Upper lobe of left lung (tissue), 6 donors: ENCODE results near the gene MRGPRF. TPM values are rescaled to one million over a fixed set of nuclear protein-coding genes. Genes with fewer than 3 reads are reported as not detected.
A peak's percentile ranks its signal among the peaks of the same experiment; 100 is the strongest.

Experiments
- ATAC-seq, 2 donors: fragments of 200-7000 bp; cut with Tn5 transposase; one replicate each; pipeline ENCODE4 v1.9.1; 2022; ENCODE audit warnings: mild to moderate bottlenecking in 2 of 2, moderate library complexity in 2 of 2; ENCODE audit not compliant: low FRiP score in 2 of 2
- DNase-seq, 2 donors: peaks; one replicate each; pipeline ENCODE4 v3.0.0-alpha.2; 2019 to 2020
- H3K27ac ChIP-seq, 4 donors: fragments of 200-600 bp; sonication (generic); one replicate each; pipeline ENCODE4 v1.5.1; 2016 to 2019
- H3K27me3 ChIP-seq, 4 donors: fragments of 200-600 bp; sonication (generic); one replicate each; pipeline ENCODE4 v1.5.1; 2017 to 2019
- H3K36me3 ChIP-seq, 4 donors: fragments of 200-600 bp; sonication (generic); one replicate each; pipeline ENCODE4 v1.5.1; 2016 to 2019
- H3K4me1 ChIP-seq, 4 donors: fragments of 200-600 bp; sonication (generic); one replicate each; pipeline ENCODE4 v1.5.1; 2018 to 2019
- H3K4me3 ChIP-seq, 4 donors: fragments of 200-600 bp; sonication (generic); one replicate each; pipeline ENCODE4 v1.5.1; 2017 to 2019; ENCODE audit warnings: mild to moderate bottlenecking in 2 of 4, moderate library complexity in 1 of 4
- H3K9me3 ChIP-seq, 4 donors: fragments of 200-600 bp; sonication (generic); one replicate each; pipeline ENCODE4 v1.5.1; 2018 to 2019
- CTCF ChIP-seq, 6 experiments: fragments of 450-650 bp in 4 of 6; fragments of 200-600 bp in 2 of 6; sonication (generic) in 2 of 6; IDR thresholded peaks; one replicate each; pipeline ENCODE4 v1.5.1; 2016 to 2019; ENCODE audit warnings: antibody characterized with exemption in 6 of 6
- EP300 ChIP-seq, 4 donors: sonication (generic); formaldehyde crosslinking; IDR thresholded peaks; one replicate each; pipeline ENCODE4 v1.5.1; 2017; ENCODE audit warnings: antibody characterized with exemption in 4 of 4, control low read depth in 2 of 4
- POLR2A ChIP-seq, 4 donors: fragments of 450-650 bp; IDR thresholded peaks; one replicate each; pipeline ENCODE4 v1.5.1; 2016 to 2017; ENCODE audit warnings: antibody characterized with exemption in 4 of 4, mild to moderate bottlenecking in 2 of 4
- POLR2AphosphoS5 ChIP-seq, 2 donors: sonication (generic); formaldehyde crosslinking; IDR thresholded peaks; one replicate each; pipeline ENCODE4 v1.5.1; 2017; ENCODE audit warnings: antibody characterized with exemption in 2 of 2
- WGBS, 2 donors: methylation state at CpG; one replicate each; pipeline ENCODE4 v1.1.5; 2017 to 2018; 5-methylcytosine and 5-hydroxymethylcytosine counted together
- total RNA-seq, 6 donors: library from RNA; depleted of rRNA in 4 of 6; stranded (reverse); fragments of >200 nt in 4 of 6; gene quantifications; one replicate each; pipeline versions ENCODE4 v1.1.0 to v1.2.1, GENCODE V29; 2016 to 2021
- donor health status: DM: no; HTN: no; CAD: no; lungs with moderate emphysema.
- donor health status: DM: no; HTN: yes; CAD: no; lungs with severe emphysema.

Gene MRGPRF
- total RNA-seq, 6 donors from 2014 or later: 3.0 to 16.2 (median 10.7) TPM

DNA sequence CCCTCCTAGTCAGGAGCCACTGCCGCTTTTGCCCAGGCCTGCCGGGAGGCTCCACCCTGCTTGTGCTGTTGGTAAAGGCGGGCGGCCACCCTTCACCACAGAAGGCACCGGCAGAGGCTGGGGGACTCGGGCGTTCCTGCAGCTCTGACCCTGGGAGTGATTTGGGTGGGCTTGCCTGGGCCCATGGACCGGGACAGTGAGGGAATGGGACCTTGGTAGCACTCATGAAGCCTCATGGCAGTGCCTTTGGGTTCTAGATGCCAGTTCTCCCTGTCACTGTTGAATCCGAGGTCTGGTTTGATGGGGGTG lies 40.1 kb upstream of the MRGPRF start:
- no peak for DNase-seq
- no peak overlapping the region for H3K27ac ChIP-seq
- TF ChIP-seq POLR2AphosphoS5 (IDR thresholded peaks at IDR 0.05): no peak
- no peak overlapping the region for H3K4me3 ChIP-seq
- H3K36me3 ChIP-seq: peaks cover 6 to 39% (median 27%) of the 10 kb centered on the region in 4 donors
- peaks cover 12 to 32% (median 22%) of the 10 kb centered on the region in 4 donors for H3K4me1 ChIP-seq
- no peaks in the 10 kb centered on the region for H3K27me3 ChIP-seq
- no peaks in the 10 kb centered on the region for H3K9me3 ChIP-seq
- no peak for ATAC-seq
- WGBS, 2 donors: 93% methylated on average over 7 of the region's 9 CpGs; no CpG with 5 or more reads in 1 of the 2 donors

DNA sequence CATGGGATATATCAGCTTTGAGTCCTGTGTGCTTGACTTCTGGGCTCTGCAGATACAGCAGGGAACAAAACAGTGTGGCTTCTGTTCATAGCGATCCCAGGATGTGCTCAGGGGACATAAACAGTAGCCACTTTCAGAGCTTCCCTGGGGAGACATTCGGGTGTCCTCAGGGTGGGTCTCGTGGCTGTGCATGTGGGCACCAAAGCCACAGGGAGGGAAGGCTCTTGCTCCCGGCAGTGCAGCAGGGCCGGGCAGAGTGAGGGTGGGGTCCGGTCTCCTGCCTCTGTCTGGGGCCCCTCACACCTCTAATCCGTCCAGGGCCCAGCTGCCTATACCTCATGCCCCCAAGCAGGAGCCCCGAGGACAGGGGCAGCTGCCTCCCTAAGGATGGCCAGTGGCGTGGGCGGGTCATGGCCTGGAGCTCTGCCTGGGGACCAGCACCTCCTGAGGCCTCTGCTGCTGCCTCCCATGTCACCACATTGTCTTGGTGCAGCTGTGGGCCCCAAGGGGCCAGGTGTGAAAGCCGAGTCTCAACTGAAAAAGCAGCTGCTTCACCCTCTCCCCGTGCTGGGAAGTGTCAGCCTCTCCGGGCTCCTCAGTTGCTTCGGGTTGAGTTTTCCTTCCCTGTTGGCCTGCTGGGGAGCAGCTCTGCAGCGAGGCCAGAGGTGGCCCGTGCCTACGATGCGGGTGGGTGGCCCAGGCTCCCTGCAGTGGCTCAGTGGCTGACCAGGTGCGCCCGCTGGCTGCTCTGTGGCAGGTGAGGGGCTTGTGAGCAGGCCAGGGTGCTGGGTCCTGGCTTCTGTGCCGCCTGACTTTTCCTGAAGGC lies 39.5 kb upstream of the MRGPRF start:
- Histone ChIP-seq H3K27me3 (no peaks in the 10 kb centered on the region), H3K4me3 (no peak overlapping the region)

DNA sequence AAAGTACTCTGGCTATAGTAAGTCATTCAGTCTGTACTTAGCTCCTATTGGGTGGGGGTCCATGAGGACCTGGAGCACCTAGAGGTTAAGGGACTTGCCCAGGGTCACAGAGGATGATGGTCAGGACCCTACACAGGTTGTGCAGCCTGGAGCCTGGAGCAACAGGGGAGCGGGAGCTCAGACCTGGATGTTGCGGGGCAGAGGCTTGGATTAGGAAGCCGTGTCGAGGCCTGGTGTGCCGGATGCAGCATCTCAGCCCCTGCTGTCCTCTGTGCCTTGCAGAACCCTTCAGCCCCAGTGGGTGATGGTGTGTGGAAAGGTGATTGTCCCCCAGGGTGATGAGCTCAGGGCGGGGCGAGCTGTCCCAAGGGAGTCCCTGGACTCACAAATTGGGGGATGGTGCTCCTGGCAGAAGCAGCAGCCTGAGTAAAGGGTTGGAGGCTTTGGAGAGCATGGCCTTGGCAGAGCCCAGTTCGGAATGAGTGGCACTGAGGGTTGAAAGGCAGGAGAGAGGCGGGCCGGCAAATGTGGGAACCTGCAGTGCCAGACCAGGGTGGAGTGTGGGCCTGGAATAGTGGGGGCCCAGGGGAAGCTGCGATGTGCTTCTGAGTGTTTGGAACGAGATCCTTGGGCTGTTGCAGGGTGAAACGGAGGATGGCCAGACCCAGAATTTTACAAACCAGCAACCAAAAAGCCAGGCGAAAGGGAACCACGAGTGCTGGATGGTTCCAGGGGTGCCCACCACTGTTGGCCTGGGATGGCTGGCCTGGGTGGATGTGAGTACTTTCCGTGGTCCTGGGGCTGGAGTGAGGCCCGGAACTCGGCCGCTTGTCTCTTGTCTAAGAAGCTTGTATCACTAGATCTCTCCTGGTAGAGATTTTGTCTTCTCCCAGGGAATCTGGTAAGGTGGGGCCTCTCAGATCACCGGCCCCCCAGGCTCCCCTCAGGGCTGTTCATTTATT lies 38.6 kb upstream of the MRGPRF start:
- TF ChIP-seq EP300 (IDR thresholded peaks at IDR 0.05): no peak
- Histone ChIP-seq H3K4me3 (no peak overlapping the region), H3K9me3 (no peaks in the 10 kb centered on the region), H3K4me1 (peaks cover 14 to 35% (median 25%) of the 10 kb centered on the region in 4 donors), H3K27me3 (no peaks in the 10 kb centered on the region), H3K27ac (no peak overlapping the region), H3K36me3 (peaks cover 2 to 28% (median 17%) of the 10 kb centered on the region in 4 donors)
- DNase-seq: peak in 1 of 2 donors; percentile 25
- 84 to 91% methylated on average over 16 to 20 of the region's 20 CpGs for WGBS, 2 donors
- ATAC-seq: no peak

More for the DNA sequence above, 39.5 kb upstream of the MRGPRF start:
- H3K4me1 ChIP-seq: peaks cover 14 to 35% (median 25%) of the 10 kb centered on the region in 4 donors
- peak in 1 of 2 donors; percentile 69 for DNase-seq
- H3K9me3 ChIP-seq: no peaks in the 10 kb centered on the region
- H3K36me3 ChIP-seq: peaks cover 3 to 33% (median 22%) of the 10 kb centered on the region in 4 donors
- TF ChIP-seq POLR2A (IDR thresholded peaks at IDR 0.05) (no peak), CTCF (IDR thresholded peaks at IDR 0.05) (no peak), EP300 (IDR thresholded peaks at IDR 0.05) (no peak), POLR2AphosphoS5 (IDR thresholded peaks at IDR 0.05) (no peak)
- no peak for ATAC-seq
- 84 to 87% methylated on average over 10 to 19 of the region's 21 CpGs for WGBS, 2 donors
- H3K27ac ChIP-seq: no peak overlapping the region

- peak in 1 of 2 donors; percentile 67 for DNase-seq
- TF ChIP-seq EP300 (IDR thresholded peaks at IDR 0.05) (no peak), CTCF (IDR thresholded peaks at IDR 0.05) (no peak), POLR2AphosphoS5 (IDR thresholded peaks at IDR 0.05) (no peak), POLR2A (IDR thresholded peaks at IDR 0.05) (no peak)
- peaks cover 14 to 35% (median 24%) of the 10 kb centered on the region in 4 donors for H3K4me1 ChIP-seq
- no peak overlapping the region for H3K27ac ChIP-seq
- WGBS, 2 donors: 85 to 90% methylated on average over 14 to 18 of the region's 18 CpGs
- ATAC-seq: no peak
- H3K4me3 ChIP-seq: no peak overlapping the region
- H3K36me3 ChIP-seq: peaks cover 2 to 25% (median 15%) of the 10 kb centered on the region in 4 donors
- no peaks in the 10 kb centered on the region for H3K27me3 ChIP-seq
- H3K9me3 ChIP-seq: no peaks in the 10 kb centered on the region
Measured at GRCh38 chr11:69050592-69051380, 37.7 kb upstream of the MRGPRF start.

GRCh38 chr11:69049490-69049867 lies 36.4 kb upstream of the MRGPRF start:
- DNase-seq (peak; percentile 37 to 84), ATAC-seq (peak; percentile 29 to 50)
- Histone ChIP-seq H3K36me3 (peaks cover 2 to 12% (median 4%) of the 10 kb centered on the region in 4 donors), H3K27me3 (no peaks in the 10 kb centered on the region), H3K9me3 (no peaks in the 10 kb centered on the region), H3K4me3 (peak overlapping the region; percentile 75 to 95 (median 84)), H3K4me1 (peaks cover 14 to 38% (median 23%) of the 10 kb centered on the region in 4 donors), H3K27ac (peak overlapping the region; percentile 85 to 94 (median 90))
- TF ChIP-seq CTCF (IDR thresholded peaks at IDR 0.05) (no peak), EP300 (IDR thresholded peaks at IDR 0.05) (no peak), POLR2AphosphoS5 (IDR thresholded peaks at IDR 0.05) (no peak), POLR2A (IDR thresholded peaks at IDR 0.05) (peak in 1 of 4 donors; percentile 26)
- 6 to 20% methylated on average over 8 to 15 of the region's 15 CpGs for WGBS, 2 donors
